ENCODE measurements around the gene CDK14. TPM values are rescaled to one million over a fixed set of nuclear protein-coding genes. Genes with fewer than 3 reads are reported as not detected.
"Not testable (repeated sequence)": the region's sequence is repeated elsewhere in the genome, so short reads cannot be mapped to it uniquely, and the experiment has no call there.

The CDK14 gene
- polyA plus RNA-seq, 1 donor = 9.7 TPM

- no peak overlapping the region for H3K27ac ChIP-seq (ENCODE audit: low read length)
- H3K4me1 ChIP-seq (ENCODE audit: control insufficient read depth, insufficient read depth, low read length) = no peaks in the 10 kb centered on the region
- no peak for DNase-seq
- H3K9me3 ChIP-seq (ENCODE audit: control insufficient read depth, low read depth, low read length) = no peaks in the 10 kb centered on the region
- H3K27me3 ChIP-seq (ENCODE audit: control insufficient read depth, insufficient read depth, low read length) = no peaks in the 10 kb centered on the region
- 74% methylated on average over 3 of the region's 10 CpGs for WGBS (ENCODE audit: insufficient coverage, low lambda C conversion rate)
- H3K4me3 ChIP-seq (ENCODE audit: low read length) = no peak overlapping the region
- no peaks in the 10 kb centered on the region for H3K36me3 ChIP-seq (ENCODE audit: control insufficient read depth, insufficient read depth, low read length)
Observed at GRCh38 chr7:91156316-91157185, 560.4 kb downstream of the CDK14 start.

- no peaks in the 10 kb centered on the region for H3K9me3 ChIP-seq (ENCODE audit: control insufficient read depth, low read depth, low read length)
- no peak overlapping the region for H3K4me3 ChIP-seq (ENCODE audit: low read length)
- H3K27me3 ChIP-seq (ENCODE audit: control insufficient read depth, insufficient read depth, low read length) = no peaks in the 10 kb centered on the region
- H3K4me1 ChIP-seq (ENCODE audit: control insufficient read depth, insufficient read depth, low read length) = no peaks in the 10 kb centered on the region
- WGBS (ENCODE audit: insufficient coverage, low lambda C conversion rate) = no CpG with 5 or more reads among the region's 6 CpGs
- H3K27ac ChIP-seq (ENCODE audit: low read length) = no peak overlapping the region
- no peak for DNase-seq
- H3K36me3 ChIP-seq (ENCODE audit: control insufficient read depth, insufficient read depth, low read length) = no peaks in the 10 kb centered on the region
Observed at GRCh38 chr7:91157579-91158320, 561.6 kb downstream of the CDK14 start.

- Histone ChIP-seq H3K27ac (ENCODE audit: low read length) (no peak overlapping the region), H3K4me3 (ENCODE audit: low read length) (no peak overlapping the region), H3K4me1 (ENCODE audit: control insufficient read depth, insufficient read depth, low read length) (no peaks in the 10 kb centered on the region), H3K27me3 (ENCODE audit: control insufficient read depth, insufficient read depth, low read length) (no peaks in the 10 kb centered on the region), H3K36me3 (ENCODE audit: control insufficient read depth, insufficient read depth, low read length) (no peaks in the 10 kb centered on the region), H3K9me3 (ENCODE audit: control insufficient read depth, low read depth, low read length) (no peaks in the 10 kb centered on the region)
- no peak for DNase-seq
- WGBS (ENCODE audit: insufficient coverage, low lambda C conversion rate) = no CpG with 5 or more reads among the region's 6 CpGs
Observed at GRCh38 chr7:91162436-91162835, 566.3 kb downstream of the CDK14 start.

DNA sequence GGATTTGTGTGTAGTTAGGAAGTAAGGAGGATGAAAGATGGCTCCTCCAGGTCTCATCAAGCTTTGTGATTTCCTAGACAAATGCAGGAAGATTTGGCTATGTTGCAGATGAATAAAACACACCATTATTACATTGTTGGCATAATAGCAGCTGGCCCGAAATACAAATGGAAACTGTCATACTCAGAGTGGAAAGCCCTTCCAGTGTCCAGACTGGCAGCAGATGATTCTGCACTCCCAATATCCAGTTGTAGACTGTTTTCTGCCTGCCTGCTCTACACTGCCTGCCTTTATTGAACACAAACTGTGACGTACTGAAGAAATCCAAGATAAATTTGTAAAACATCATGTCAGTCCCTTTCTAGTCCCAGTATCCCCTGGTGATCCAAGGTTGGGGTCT is 568.4 kb downstream of the CDK14 start:
- no peak for DNase-seq
- Histone ChIP-seq H3K36me3 (ENCODE audit: control insufficient read depth, insufficient read depth, low read length) (no peaks in the 10 kb centered on the region), H3K4me3 (ENCODE audit: low read length) (no peak overlapping the region), H3K4me1 (ENCODE audit: control insufficient read depth, insufficient read depth, low read length) (no peaks in the 10 kb centered on the region), H3K9me3 (ENCODE audit: control insufficient read depth, low read depth, low read length) (no peaks in the 10 kb centered on the region), H3K27ac (ENCODE audit: low read length) (no peak overlapping the region), H3K27me3 (ENCODE audit: control insufficient read depth, insufficient read depth, low read length) (no peaks in the 10 kb centered on the region)
- WGBS (ENCODE audit: insufficient coverage, low lambda C conversion rate) = no CpG with 5 or more reads among the region's 2 CpGs

DNA sequence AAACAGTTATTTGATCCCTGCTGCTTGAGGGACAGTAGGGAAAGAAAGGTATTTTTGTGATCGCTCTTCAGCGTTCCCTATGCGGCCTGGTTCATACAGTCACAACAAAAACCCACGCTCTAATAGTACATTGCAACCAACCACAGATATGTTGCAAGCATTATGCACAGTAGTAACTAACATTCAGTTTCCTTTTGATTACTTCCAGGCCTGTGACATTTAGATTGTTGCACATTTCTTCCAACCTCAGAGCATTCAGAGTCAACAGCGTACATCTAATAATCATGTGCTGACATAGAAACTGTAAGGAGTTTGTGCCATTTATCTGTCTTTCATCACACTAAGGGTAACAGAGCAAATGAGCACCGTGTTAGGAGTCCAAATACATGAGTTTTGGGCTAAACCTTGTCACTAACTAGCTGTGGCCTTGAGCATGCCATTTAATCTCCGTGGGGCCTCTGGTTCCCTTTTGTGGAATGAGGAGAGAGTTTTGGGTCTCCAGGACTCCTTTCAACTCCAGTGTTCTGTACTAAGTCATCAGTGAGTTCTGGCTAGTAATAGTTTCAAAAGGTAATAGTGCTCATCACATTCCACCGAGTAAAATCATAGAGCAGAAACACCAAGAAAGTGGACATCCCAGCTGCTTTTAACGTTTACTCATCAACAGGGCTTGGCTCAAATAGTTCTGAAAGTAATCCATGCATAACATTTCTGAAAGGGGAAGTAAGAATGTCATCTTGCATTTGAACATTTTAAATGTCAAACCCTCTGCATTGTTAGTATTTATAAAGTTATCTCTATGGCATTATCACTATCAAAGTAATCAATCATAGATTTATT is 569.1 kb downstream of the CDK14 start:
- DNase-seq = no peak
- no peak overlapping the region for H3K27ac ChIP-seq (ENCODE audit: low read length)
- no peaks in the 10 kb centered on the region for H3K27me3 ChIP-seq (ENCODE audit: control insufficient read depth, insufficient read depth, low read length)
- no peak overlapping the region for H3K4me3 ChIP-seq (ENCODE audit: low read length)
- H3K4me1 ChIP-seq (ENCODE audit: control insufficient read depth, insufficient read depth, low read length) = no peaks in the 10 kb centered on the region
- no peaks in the 10 kb centered on the region for H3K36me3 ChIP-seq (ENCODE audit: control insufficient read depth, insufficient read depth, low read length)
- no CpG with 5 or more reads among the region's 9 CpGs for WGBS (ENCODE audit: insufficient coverage, low lambda C conversion rate)
- H3K9me3 ChIP-seq (ENCODE audit: control insufficient read depth, low read depth, low read length) = no peaks in the 10 kb centered on the region

DNA sequence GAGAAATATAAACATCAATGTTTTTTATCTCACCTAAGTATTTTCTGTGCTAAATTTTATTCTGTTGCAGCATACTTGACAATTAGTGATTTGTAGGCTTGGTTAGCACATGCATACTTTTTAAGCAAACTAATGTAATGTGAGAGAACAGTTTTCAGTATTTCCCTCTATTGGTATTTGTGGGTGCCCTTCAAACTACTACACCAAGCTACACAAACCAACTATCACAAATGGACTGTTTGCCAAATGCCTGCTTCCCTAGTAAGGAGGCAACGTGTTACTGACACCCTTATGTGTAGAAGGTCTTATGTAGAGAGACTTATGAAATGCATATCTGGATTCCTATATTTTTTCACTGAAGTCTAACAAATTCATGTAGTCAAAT is 569.7 kb downstream of the CDK14 start:
- Histone ChIP-seq H3K27me3 (ENCODE audit: control insufficient read depth, insufficient read depth, low read length) (no peaks in the 10 kb centered on the region), H3K4me3 (ENCODE audit: low read length) (no peak overlapping the region), H3K9me3 (ENCODE audit: control insufficient read depth, low read depth, low read length) (no peaks in the 10 kb centered on the region), H3K36me3 (ENCODE audit: control insufficient read depth, insufficient read depth, low read length) (no peaks in the 10 kb centered on the region), H3K27ac (ENCODE audit: low read length) (no peak overlapping the region), H3K4me1 (ENCODE audit: control insufficient read depth, insufficient read depth, low read length) (no peaks in the 10 kb centered on the region)
- DNase-seq = no peak
- no CpG with 5 or more reads among the region's 1 CpG for WGBS (ENCODE audit: insufficient coverage, low lambda C conversion rate)

DNA sequence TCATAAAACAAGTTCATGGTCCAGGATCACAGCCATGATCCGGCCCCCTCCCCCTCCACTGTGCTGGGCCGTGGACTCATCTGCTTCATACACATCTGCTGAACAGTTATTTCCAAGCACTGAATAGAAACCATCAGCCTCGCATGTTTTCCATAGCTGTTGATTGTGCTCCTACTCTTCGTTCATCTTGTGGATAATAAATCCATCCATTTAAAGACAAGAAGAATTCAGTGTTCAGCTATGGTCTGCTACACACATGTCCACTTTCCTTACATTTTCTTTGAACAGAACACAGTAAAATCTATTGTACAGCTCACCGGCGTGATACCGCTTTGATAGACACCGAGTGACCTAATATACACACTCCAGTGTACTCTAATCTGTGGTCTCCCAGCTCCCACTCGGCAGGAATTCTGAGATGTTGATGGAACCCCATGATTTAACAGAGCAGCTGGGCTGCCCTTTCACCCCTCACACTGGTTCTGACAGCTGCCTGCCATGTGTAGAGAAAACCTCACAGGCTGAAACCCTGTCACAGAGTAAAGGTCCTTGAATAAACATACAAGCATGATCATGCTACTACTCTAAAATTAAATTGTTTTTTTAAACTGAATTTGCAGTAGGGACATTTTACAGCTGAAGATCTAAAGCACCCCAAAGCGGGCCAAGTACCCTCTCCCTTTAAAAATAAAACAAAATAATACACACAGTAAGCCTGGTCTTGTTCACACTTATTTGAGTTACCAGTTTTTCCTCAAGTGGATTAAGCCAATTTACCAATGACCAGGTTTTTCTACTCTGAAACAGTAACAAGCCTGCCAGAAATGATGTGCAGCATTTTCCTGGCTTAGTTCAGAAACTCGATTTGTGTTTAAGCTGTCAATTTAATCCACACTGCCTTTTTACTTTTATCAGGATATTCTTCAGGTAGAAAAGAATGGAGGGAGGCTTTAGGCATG is 573.0 kb downstream of the CDK14 start:
- Histone ChIP-seq H3K4me3 (ENCODE audit: low read length) (no peak overlapping the region), H3K9me3 (ENCODE audit: control insufficient read depth, low read depth, low read length) (no peaks in the 10 kb centered on the region), H3K27ac (ENCODE audit: low read length) (no peak overlapping the region), H3K36me3 (ENCODE audit: control insufficient read depth, insufficient read depth, low read length) (no peaks in the 10 kb centered on the region), H3K27me3 (ENCODE audit: control insufficient read depth, insufficient read depth, low read length) (no peaks in the 10 kb centered on the region), H3K4me1 (ENCODE audit: control insufficient read depth, insufficient read depth, low read length) (no peaks in the 10 kb centered on the region)
- DNase-seq = no peak
- WGBS (ENCODE audit: insufficient coverage, low lambda C conversion rate) = 80% methylated on average over 2 of the region's 11 CpGs

GRCh38 chr7:91169830-91170191 is 573.7 kb downstream of the CDK14 start:
- Histone ChIP-seq H3K4me3 (ENCODE audit: low read length) (no peak overlapping the region), H3K4me1 (ENCODE audit: control insufficient read depth, insufficient read depth, low read length) (no peaks in the 10 kb centered on the region), H3K9me3 (ENCODE audit: control insufficient read depth, low read depth, low read length) (no peaks in the 10 kb centered on the region), H3K36me3 (ENCODE audit: control insufficient read depth, insufficient read depth, low read length) (no peaks in the 10 kb centered on the region), H3K27me3 (ENCODE audit: control insufficient read depth, insufficient read depth, low read length) (no peaks in the 10 kb centered on the region), H3K27ac (ENCODE audit: low read length) (no peak overlapping the region)
- 47% methylated on average over 4 of the region's 5 CpGs for WGBS (ENCODE audit: insufficient coverage, low lambda C conversion rate)
- no peak for DNase-seq

DNA sequence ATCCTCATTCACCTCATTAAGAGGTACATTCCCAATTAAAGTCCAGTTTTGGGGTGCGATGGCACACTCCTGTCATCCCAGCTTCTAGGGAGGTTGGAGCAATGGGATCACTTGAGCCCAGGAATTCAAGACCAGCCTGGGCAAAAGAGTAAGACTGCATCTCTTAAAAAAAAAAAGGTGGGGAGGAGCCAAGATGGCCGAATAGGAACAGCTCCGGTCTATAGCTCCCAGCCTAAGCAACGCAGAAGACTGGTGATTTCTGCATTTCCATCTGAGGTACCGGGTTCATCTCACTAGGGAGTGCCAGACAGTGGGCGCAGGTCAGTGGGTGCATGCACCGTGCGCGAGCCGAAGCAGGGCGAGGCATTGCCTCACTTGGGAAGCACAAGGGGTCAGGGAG is 577.1 kb downstream of the CDK14 start:
- not testable (repeated sequence) for H3K4me1 ChIP-seq (ENCODE audit: control insufficient read depth, insufficient read depth, low read length); H3K4me3 ChIP-seq (ENCODE audit: low read length); DNase-seq; H3K27me3 ChIP-seq (ENCODE audit: control insufficient read depth, insufficient read depth, low read length); H3K36me3 ChIP-seq (ENCODE audit: control insufficient read depth, insufficient read depth, low read length); H3K9me3 ChIP-seq (ENCODE audit: control insufficient read depth, low read depth, low read length); H3K27ac ChIP-seq (ENCODE audit: low read length)
- WGBS (ENCODE audit: insufficient coverage, low lambda C conversion rate) = no CpG with 5 or more reads among the region's 11 CpGs

Data from large intestine (tissue), 3 donors.